IgD-negative memory B cell (primary cell): ENCODE measurements around the gene CYP2R1. TPM values are rescaled to one million over a fixed set of nuclear protein-coding genes. Genes with fewer than 3 reads are reported as not detected.

Experiments
- polyA plus RNA-seq: library from polyadenylated mRNA; unstranded; fragments of 300-500 nt; fragmentation: Illumina TruSeq; gene quantifications from one replicate; pipeline ENCODE4 v1.2.3, GENCODE V29; 2021

CYP2R1 gene
- polyA plus RNA-seq, 1 donor from 2014 or later: 21.6 TPM

Other genes with a start within 250 kb of the CYP2R1 start
- gene PDE3B, start 248.4 kb downstream of the CYP2R1 start, polyA plus RNA-seq: 5.5 TPM
- not detected for gene CALCA, start 80.1 kb upstream of the CYP2R1 start, polyA plus RNA-seq
- gene CALCB, start 181.4 kb upstream of the CYP2R1 start, polyA plus RNA-seq: 0.13 TPM
- gene INSC, start 222.7 kb upstream of the CYP2R1 start, polyA plus RNA-seq: 0.31 TPM